ENCODE measurements around the gene NPBWR2.

NPBWR2 gene

DNA sequence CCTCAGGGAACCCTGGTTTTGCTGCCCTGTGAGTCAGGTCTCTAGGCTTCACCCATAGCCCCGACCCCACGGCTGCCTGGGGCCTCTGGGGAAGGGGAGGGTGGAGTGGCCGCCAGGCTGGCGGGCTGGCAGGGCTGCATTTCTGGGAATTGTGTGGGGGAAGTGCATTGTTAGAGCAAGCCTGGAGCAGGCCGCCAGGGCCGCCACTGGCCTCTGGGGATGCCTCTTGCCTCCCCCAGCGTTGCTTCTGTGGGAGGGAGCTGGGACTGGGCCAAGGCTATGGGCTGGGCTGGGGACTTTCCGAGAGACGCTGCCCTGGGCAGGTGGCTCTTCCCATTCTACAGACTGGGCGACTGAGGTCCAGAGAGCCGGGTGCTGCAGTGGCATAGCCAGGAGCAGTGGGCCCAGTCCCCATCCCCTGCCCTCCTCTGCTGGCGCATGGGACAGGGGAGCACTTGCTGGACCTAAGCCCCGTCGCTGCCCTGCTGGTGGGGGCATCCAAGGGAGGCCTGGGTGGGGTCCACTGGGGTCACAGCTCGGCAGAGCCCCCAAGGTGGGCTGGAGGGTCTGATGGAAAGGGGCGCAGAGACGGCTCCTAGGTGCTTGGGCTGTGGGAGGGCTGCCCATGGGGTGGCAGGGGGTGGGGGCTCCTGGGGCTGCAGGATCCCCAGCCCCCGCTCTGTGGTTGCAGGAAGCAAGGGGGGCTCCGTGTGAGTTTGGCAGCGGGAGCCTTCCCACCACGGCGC is 51.3 kb downstream of the NPBWR2 start:
- DNase-seq: no peak

DNA sequence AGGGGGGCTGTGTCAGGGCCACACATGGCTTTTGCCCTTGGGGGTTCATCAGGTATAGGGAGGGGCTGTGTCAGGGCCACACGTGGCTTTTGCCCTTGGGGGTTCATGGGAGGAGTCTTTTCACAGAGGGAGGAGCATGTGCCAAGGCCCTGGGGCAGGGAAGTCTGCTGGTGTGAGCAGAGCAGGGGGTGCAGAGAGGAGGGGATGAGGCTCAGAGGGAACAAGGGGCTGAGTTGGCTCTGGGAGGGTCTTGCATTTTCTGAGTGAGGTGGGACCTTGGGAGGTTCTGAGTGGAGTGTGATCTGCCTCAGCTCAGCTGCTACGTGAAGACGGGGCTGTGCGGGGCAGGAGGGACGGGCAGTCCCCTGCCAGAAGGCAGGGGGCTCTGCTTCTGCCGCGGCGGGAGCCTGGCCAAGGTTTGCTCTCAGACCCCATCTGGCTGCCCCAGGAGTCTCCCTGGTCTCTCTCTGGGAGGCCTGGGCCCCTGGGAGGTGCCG is 51.9 kb downstream of the NPBWR2 start:
- no peak for DNase-seq

DNA sequence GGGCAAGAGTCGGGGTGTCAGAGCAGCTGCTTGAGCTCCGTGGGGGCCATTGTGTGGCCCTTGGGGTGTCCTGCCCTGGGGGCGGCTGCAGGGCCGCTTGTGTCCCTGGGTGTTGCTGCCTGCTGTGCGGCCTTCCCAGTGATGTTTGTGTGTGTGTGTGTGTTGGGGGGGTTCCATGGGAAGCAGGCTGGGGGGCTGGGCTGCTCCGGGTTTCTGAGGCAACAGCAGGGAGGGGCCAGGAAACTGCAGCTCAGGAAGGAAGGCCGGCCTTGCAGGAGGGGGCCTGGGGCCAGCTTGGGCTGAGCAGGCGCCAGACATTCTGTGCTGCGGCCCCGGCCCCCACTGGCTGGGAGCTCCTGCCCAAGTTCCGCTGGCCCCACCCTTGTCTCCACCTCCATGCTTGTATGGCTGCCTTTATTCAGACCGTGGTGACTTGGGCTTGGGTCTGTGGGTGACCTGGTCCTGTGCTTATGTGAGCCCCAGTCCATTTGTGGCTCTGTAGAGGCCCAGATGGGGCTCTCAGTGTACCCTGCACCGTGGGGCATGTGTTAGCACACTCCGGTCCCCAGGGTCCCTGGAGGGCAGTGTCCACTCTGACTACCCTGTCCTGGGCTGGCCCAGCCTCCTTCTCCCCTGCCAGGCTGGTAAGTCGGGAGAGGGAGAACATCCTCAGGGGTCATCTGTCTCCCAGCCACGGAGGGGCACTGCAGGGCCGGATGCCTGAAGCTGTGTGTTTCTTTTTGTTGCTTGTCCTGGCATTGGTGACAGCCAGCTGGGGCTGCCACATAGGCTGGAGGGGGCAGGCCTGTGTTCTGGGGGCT is 53.3 kb downstream of the NPBWR2 start:
- DNase-seq: no peak

All from stimulated activated CD4-positive, alpha-beta T cell treated with anti-CD3 and anti-CD28 coated beads, Interleukin-12 subunit alpha, Interleukin-12 subunit beta, amount 100 ng/mL, for 4 hours (primary cell).